ENCODE data around the gene UPK1B.

DNA sequence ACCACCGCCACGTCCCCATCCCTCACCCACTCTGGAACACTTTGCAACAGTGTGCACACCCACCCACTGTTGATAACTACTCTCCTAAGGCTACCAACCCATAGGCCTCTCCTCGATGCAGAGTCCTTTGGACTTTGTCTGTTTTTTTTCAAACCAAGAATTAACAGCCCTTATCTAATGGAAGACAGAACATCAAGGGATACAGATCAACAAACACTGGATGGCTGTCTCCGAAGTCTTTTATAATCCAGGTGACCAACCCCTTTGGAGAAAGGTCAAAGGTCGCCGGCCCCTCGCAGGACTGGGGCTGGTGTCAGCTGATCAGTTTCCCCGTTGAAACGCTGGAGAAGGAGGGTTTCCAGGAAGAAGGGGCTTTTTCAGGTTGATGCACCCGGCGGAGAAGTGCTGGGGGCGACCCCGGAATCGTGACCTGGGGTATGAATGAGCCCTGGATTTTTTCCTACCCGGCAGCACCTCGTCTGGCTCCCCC is 66.7 kb downstream of the UPK1B start:
- TF ChIP-seq CTCF (IDR thresholded peaks at IDR 0.05): no peak
- no peak for TF ChIP-seq EZH2 (IDR thresholded peaks at IDR 0.05)
